Lung (tissue), 12 donors: Measurements from ENCODE around the gene NUBP2. TPM values are rescaled to one million over a fixed set of nuclear protein-coding genes. Genes with fewer than 3 reads are reported as not detected.

ENCODE experiments used
- ATAC-seq: fragments of 200-7000 bp; cut with Tn5 transposase; one replicate; pipeline ENCODE4 v1.9.1; 2020; ENCODE audit warnings: moderate number of reproducible peaks; ENCODE audit not compliant: insufficient read depth, low FRiP score
- DNase-seq, 3 donors: peaks; one replicate each; pipeline ENCODE4 v3.0.0-alpha.2; 2013 to 2017
- H3K27ac ChIP-seq, 2 donors: one replicate each; pipeline ENCODE4 v1.5.1; 2013; ENCODE audit warnings: mild to moderate bottlenecking in 2 of 2, moderate library complexity in 2 of 2, control low read depth in 1 of 2, inconsistent platforms in 1 of 2, low read depth in 1 of 2, low read length in 1 of 2
- H3K27me3 ChIP-seq, 3 donors: one replicate each; pipeline ENCODE4 v1.5.1; 2013; ENCODE audit warnings: low read length in 2 of 3; ENCODE audit not compliant: control insufficient read depth in 3 of 3, insufficient read depth in 3 of 3
- H3K36me3 ChIP-seq, 4 donors: one replicate each; pipeline ENCODE4 v1.5.1; 2013; ENCODE audit warnings: low read length in 4 of 4, mild to moderate bottlenecking in 1 of 4, moderate library complexity in 1 of 4; ENCODE audit not compliant: control insufficient read depth in 4 of 4, insufficient read depth in 4 of 4
- H3K4me1 ChIP-seq, 5 donors: one replicate each; pipeline ENCODE4 v1.5.1; 2013; ENCODE audit warnings: low read length in 5 of 5, mild to moderate bottlenecking in 2 of 5, moderate library complexity in 1 of 5; ENCODE audit not compliant: control insufficient read depth in 5 of 5, insufficient read depth in 5 of 5
- H3K4me3 ChIP-seq: one replicate; pipeline ENCODE4 v1.5.1; 2013; ENCODE audit warnings: mild to moderate bottlenecking, control low read depth, moderate library complexity
- H3K9ac ChIP-seq, 2 donors: one replicate each; pipeline ENCODE4 v1.5.1; 2013; ENCODE audit warnings: low read length in 2 of 2, control low read depth in 1 of 2; ENCODE audit not compliant: insufficient read depth in 1 of 2
- H3K9me3 ChIP-seq, 4 donors: one replicate each; pipeline ENCODE4 v1.5.1; 2013; ENCODE audit warnings: low read length in 3 of 4, mild to moderate bottlenecking in 1 of 4, moderate library complexity in 1 of 4; ENCODE audit not compliant: control insufficient read depth in 4 of 4, insufficient read depth in 3 of 4
- CTCF ChIP-seq: IDR thresholded peaks from 2 replicates; pipeline ENCODE4 v1.5.1; 2012; ENCODE audit warnings: mild to moderate bottlenecking; ENCODE audit errors: control extremely low read depth, extremely low read depth
- WGBS, 2 donors: extraction: QIAGEN DNeasy Blood & Tissue Kit; methylation state at CpG; one replicate each; pipeline ENCODE4 v1.1.7; 2013; 5-methylcytosine and 5-hydroxymethylcytosine counted together
- polyA plus RNA-seq, 2 donors: library from polyadenylated mRNA; stranded (reverse); fragments of 200-250 nt; gene quantifications; one replicate each; pipeline ENCODE4 v1.2.1, GENCODE V29; 2013
- total RNA-seq, 2 donors: library from RNA; depleted of rRNA in 1 of 2; stranded (reverse); fragments of >200 nt in 1 of 2; gene quantifications; one replicate each; pipeline ENCODE4 v1.2.1, GENCODE V29; 2014 to 2021
- donor health status: control.
- donor health status: control.
- donor health status: Bipolar disorder and iron deficiency.
- donor health status: healthy.
- donor health status: DM: yes; HTN: yes; CAD: no.

The NUBP2 gene
- total and polyA plus RNA-seq, 4 donors = 38.9 to 70.2 (median 65.6) TPM

- Histone ChIP-seq H3K4me1 (peaks cover 0 to 13% (median 0%) of the 10 kb centered on the region in 5 donors), H3K4me3 (no peak overlapping the region), H3K27ac (no peak overlapping the region), H3K9me3 (no peaks in the 10 kb centered on the region), H3K9ac (no peak overlapping the region), H3K36me3 (peaks cover 0 to 53% (median 8%) of the 10 kb centered on the region in 4 donors), H3K27me3 (no peaks in the 10 kb centered on the region)
- WGBS, 2 donors = 97 to 99% methylated on average over 9 of the region's 9 CpGs
- ATAC-seq = no peak
- DNase-seq = no peak
- TF ChIP-seq CTCF = no peak
These were observed 34.5 kb downstream of the NUBP2 start for GRCh38 chr16:1817276-1817589.

GRCh38 chr16:1817716-1818115, 35.0 kb downstream of the NUBP2 start:
- H3K4me1 ChIP-seq = peaks cover 0 to 8% (median 0%) of the 10 kb centered on the region in 5 donors
- no peak overlapping the region for H3K27ac ChIP-seq
- no peaks in the 10 kb centered on the region for H3K9me3 ChIP-seq
- ATAC-seq = no peak
- TF ChIP-seq CTCF = no peak
- H3K27me3 ChIP-seq = no peaks in the 10 kb centered on the region
- no peak for DNase-seq
- 95 to 97% methylated on average over 17 of the region's 17 CpGs for WGBS, 2 donors
- H3K4me3 ChIP-seq = no peak overlapping the region
- H3K36me3 ChIP-seq = peaks cover 0 to 58% (median 10%) of the 10 kb centered on the region in 4 donors
- H3K9ac ChIP-seq = no peak overlapping the region

GRCh38 chr16:1818204-1818872, 35.6 kb downstream of the NUBP2 start:
- DNase-seq (no peak), ATAC-seq (no peak)
- Histone ChIP-seq H3K27ac (no peak overlapping the region), H3K9me3 (no peaks in the 10 kb centered on the region), H3K4me1 (peaks cover 0 to 2% (median 0%) of the 10 kb centered on the region in 5 donors), H3K4me3 (no peak overlapping the region), H3K9ac (no peak overlapping the region), H3K36me3 (peaks cover 0 to 60% (median 10%) of the 10 kb centered on the region in 4 donors), H3K27me3 (no peaks in the 10 kb centered on the region)
- 96 to 99% methylated on average over 24 to 27 of the region's 27 CpGs for WGBS, 2 donors
- no peak for TF ChIP-seq CTCF
